ENCODE data around the gene PPP1R26. TPM values are rescaled to one million over a fixed set of nuclear protein-coding genes. Genes with fewer than 3 reads are reported as not detected.

PPP1R26 gene
- total RNA-seq, 1 donor from 2014 or later = 6.8 TPM

DNA sequence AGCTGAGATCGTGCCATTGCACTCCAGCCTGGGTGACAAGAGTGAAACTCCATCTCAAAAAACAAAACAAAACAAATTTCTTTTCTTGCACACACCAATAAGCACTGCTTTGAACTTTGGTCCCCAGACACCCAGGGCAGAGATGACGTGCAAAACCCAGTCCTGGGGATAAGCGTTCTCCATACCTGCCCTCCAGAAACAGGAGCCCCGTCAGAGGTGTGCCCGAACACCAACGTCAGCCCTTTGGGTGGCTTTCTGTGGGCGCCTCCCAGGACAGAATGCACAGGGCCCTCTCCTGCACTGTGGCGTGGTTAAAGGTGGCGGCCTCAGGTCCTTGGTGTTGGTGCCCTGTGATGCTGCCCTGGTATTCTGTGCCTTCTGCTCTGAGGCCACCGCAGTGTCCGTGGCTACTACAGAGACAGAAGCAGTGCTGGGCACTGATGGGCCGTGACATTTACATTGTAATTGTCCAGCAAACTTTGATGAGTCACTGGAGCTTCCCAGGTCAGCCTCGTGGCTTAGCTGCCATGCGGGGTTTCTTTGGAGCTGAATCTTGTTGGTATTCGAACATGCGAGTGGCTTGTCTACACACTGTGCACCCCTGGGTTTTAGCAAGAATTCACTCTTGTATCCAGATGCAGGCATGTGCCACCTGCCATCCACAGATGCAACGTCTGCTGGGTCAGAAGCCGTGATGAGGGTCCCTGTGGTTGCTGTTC is 9.8 kb downstream of the PPP1R26 start:
- no peak for DNase-seq

DNA sequence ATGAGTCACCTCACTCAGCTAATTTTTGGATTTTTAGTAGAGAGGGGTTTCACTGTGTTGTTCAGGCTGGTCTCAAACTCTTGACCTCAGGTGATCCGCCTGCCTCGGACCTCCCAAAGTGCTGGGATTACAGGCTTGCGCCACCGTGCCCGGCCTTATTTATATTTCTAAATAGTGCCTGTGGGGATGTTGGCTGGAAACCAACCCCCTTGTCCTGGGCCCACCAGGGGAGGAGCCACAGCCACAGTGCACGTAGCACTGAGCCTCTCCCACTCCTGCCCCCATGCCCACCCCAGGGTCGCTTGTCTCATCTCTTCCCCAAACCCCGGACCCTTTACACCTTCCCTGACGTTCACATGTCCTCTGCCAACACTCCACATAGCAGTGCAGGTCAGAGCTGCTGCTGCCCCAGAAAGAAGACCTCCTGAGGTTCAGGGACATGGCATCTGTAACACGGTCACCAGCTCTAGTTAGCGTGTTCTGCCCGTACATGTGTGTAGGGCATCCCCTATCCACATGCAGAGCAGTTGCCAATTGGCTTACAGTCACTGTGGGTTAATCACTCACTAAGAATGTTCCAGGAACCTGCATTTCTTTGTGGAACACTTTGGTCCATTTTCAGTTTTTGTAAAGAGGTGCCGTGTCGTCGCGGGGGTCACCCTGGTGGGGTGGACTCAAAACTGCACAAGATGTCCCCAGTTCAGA is 10.7 kb downstream of the PPP1R26 start:
- no peak for DNase-seq

- DNase-seq = no peak
Observed at GRCh38 chr9:135490980-135491464, 11.4 kb downstream of the PPP1R26 start.

GRCh38 chr9:135491764-135492163 is 12.2 kb downstream of the PPP1R26 start:
- no peak for DNase-seq

DNA sequence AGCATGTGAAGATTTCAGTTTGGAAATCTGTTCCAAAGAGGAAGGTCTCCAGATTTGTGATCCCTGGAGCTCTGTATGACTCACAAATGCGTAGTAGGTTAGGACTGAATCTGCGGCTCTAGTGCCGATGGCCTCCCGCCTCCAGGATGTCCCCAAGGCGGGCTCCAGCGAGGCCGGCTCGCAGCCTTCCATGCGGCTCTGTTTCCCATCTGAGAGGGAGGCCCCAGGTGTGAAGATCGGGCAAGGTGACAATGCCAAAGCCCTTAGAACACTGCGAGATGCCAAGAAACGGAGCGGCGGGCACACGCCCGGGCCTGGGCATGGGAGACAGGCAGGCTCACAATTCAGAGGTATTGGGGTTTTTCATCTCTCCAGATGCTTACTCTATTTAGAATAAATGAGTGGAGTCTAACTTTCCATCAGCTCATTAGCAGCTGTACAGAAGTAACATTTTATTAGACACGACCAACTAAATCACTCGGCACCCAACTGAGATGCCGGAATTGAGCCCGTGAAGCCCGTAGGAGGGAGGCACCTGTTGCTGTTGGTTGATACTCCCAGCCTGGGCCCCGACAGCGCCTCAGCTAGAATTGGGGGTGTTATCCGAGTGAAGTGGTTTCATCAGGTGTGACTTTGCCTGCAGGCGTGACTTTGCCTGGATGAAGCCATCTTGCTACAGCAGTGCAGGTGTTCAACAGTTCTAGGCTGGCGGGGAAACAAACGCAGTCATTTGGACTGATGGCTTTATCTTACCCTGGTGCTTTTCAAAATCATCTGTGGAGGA is 13.5 kb downstream of the PPP1R26 start:
- no peak for DNase-seq

DNA sequence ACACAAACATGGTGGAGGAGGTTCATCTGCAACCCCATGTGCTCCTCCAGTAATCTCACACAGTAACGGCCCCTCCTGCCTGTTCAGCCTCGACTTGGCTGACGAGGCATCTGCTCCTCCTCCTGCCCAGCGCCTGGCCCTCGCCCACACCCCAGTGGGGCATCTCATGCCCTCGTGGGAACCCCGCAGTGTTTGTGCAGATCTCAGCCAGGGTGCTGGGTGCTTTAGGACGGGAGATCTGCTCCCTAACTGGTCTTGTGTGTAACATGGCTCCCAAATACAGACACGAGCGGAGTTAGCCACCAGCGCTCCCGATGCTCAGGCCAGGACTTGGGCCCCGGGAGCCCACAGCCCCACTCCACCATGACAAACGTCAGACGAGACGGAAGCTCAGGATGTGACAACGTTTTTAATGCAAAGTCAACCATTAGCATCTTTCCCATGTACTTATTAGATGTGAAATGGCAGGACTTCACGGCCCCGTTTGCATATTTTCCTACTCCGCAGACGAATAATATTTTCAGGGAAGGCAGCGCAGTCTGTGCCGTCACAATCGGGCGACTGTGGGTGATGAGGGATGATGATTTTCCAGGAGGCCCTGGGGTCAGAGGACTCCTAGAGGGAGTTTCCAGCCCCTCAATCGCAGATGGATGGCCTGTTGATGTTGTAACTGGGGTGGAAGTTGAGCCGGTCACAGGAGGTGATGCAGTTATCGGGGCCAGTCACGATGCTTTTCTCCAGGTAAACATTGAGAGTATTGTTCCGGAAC is 15.4 kb downstream of the PPP1R26 start:
- DNase-seq = no peak

DNA sequence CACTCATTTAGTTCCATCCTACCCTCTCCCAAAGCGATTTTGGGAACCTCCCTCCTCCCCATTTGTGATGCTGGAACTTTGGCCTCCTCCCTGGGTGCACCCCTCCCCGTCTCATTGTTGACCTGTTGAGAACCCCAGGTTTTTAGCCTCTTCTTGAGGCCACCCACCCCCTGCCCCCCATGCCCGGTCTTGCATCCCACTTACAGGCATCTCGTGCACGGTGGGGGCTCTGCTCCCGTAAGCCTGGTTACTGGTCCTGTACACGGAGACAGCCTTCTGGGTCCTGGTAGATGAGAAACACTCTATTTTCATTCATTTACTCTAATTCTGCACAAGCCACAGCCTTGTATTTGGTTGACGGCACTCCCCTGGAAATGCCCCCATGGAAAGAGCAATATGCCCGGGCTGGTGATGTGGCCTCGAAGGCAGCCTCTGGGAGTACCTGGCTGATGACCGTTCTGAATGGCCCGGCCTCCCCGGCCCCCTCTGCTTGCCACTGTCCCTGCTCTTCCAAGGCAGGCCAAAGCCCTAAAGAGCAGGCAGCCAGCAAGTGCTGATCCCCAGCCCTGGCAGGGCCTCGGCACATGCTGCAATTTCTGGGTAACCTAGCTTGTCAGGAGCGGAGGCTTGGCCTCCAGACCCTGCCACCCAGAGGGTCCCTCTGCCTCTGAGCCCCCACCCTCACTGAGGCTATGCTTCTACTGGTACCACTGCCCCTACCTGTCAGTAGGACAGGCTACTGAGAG is 19.0 kb downstream of the PPP1R26 start:
- DNase-seq = no peak

DNA sequence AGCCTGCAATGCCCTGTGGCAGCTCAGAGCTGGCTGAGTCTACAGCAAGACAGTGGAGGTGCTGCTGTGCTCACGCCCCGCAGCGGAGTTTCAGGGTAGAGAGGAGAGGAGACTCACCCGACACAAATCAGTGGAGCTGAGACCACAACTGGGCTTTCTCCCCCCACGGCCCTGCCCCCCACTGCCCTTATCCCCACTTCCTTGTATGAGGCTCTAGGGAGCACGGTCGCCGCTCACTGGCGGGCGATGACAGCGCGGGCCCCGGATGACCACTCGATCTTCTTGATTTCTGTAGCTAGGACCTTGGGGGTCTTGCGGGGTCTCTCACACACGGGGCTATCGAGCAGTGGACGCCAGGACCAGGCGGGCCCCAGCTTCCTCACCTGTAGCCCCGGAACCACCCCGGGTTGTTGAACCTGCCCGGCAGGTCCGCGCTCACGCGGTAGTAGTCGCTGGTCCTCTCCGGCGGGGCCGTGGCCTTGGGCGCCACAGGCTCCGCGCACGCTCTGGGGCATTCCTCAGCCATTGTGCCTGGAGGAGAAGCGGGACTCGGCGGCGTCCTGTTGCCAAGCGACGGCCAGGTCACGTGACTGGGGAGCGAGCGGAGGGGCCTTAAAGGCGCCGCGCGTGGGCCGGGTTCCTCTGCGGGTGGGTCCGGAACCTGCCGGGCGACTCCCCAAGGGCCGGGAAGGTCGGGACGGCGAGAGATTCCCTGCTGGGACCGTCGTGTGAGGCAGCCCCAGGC is 19.9 kb downstream of the PPP1R26 start:
- peak; percentile 59 for DNase-seq

GRCh38 chr9:135500071-135500524 is 20.5 kb downstream of the PPP1R26 start:
- peak; percentile 49 for DNase-seq

- DNase-seq = peak; percentile 66
Observed at GRCh38 chr9:135500525-135501260, 21.1 kb downstream of the PPP1R26 start, which contains the start of gene MRPS2. Gene MRPS2, plus strand, starts transcription at chr9:135500682. Its CDS starts 29 bp downstream, at chr9:135500711.

DNA sequence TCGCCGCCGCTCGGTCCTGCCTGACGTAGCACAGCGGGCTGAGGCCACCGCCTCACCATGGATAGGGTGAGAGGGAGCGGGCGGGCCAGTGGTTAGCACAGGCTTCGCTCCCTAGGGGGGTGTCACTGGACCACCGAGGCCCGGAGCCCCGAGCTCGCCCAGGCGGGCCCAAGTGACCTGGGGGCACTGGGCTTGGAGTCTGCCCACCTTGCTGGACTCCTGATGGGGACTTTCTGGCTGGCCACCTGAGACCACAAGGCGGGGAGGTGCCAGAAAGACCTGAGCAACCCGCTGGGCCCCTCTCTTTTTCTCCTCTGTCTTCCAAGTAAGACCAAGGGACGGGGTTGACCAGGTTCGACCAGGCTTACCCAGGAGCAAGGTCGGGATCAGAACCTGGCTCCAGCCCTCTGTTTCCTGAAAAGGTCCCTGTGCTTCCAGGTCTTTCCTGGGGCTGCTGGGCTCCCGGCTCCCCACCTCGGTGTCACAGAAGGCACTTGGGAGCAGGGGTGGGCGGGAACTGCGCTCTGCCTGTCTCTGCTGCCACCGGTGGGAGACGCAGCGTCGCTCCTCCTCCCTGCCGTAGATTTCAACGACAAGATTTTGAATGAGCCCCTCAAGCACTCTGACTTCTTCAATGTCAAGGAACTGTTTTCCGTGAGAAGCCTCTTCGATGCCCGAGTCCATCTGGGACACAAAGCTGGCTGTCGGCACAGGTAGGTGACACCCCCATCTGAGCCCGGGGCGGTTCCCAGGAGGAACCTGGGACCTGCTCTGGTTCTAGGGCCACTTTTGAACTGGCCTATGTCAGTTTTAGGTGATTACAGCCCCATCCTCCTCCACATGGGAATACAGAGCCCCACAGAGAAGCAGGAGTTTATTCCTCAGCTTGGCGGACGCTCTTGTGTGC is 21.9 kb downstream of the PPP1R26 start:
- no peak for DNase-seq

DNA sequence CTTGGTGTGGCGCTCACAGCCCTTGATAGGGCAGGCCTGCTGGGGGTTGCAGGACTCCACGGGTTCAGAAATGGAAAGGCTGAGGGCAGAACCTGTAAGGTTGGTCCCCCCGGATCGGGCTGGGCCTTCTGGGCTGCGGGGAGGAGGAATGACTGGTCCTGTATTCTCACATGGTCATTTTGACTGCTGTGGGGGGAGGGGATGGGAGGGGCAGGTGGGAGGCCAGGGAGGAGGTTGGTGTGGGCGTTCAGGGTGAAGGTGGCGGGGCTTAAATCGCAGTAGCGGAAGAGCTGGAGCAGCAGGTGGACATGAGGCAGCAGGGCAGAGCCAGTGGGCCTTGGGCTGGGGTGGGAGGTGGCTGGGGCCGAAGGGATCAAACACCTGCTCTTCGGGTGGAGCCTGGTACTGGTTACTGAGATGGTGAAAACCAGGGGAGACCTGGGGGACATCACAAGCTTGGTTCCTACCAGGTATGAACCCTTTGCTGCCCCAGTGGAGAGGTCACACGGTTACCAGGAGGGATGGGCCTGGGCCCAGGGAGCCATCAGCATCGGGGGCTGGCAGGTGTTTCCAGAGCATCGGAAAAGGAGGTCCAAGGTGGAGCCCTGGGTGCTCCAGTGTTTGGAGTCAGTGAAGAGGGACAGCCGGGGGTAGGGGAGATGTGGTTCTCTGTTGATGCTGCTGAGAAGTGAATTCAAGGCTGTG is 22.7 kb downstream of the PPP1R26 start:
- DNase-seq = no peak

DNA sequence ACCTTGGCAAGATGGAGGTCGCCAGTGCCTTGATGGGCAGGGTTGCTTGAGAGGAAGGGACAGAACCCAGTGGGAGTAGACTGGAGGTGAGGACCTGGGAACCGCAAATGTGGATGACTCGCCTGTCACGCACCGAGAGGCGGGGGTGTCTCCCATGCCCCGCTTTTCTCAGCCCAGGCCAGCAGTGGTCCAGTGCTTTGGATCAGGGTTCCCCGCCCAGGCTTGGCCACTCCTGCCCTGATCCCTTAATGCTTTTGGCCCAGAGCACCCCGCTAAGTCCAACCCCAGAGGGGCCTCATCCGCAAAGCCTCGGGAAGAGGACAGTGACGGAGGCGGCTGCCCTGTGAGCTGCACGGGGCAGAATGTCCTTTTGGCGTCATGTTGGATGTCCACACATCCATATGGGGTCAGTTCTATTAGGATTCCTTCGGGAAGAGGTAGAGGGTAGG is 23.3 kb downstream of the PPP1R26 start:
- DNase-seq = no peak

- DNase-seq = no peak
Observed at GRCh38 chr9:135503371-135504261, 24.0 kb downstream of the PPP1R26 start.

GRCh38 chr9:135504262-135505243 is 25.0 kb downstream of the PPP1R26 start:
- DNase-seq = no peak
